DOHH2 (cell line): ENCODE data around the gene NBPF1.
"Not testable (repeated sequence)": the region's sequence is repeated elsewhere in the genome, so short reads cannot be mapped to it uniquely, and the experiment has no call there.

Source experiments
- EZH2phosphoT487 ChIP-seq: fragments of 200-600 bp; sonication (generic); IDR thresholded peaks from 2 replicates; pipeline ENCODE4 v1.6.1; 2017; ENCODE audit warnings: borderline replicate concordance, mild to moderate bottlenecking, antibody characterized with exemption, low read length, moderate library complexity, mixed read lengths
- TF ChIP-seq, protein P1 (sequence below): fragments of 200-600 bp; sonication (generic); IDR thresholded peaks from one replicate; pipeline ENCODE4 v1.5.1; 2014; ENCODE audit warnings: antibody characterized with exemption, mild to moderate bottlenecking, low read depth, low read length; ENCODE audit not compliant: poor library complexity, severe bottlenecking

DNA sequence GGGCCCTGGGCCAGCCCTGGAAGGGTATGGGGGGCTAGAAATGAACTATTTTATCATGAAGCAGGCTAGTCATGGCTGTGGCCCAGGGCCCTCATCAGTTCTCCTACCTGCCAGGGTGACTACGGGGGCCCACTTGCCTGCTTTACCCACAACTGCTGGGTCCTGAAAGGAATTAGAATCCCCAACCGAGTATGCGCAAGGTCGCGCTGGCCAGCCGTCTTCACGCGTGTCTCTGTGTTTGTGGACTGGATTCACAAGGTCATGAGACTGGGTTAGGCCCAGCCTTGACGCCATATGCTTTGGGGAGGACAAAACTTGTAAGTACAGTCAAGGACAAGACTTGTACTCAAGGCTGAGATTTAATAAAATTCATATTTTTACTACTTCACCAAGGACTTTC lies 36.6 kb upstream of the NBPF1 start:
- TF ChIP-seq, protein P1, sequence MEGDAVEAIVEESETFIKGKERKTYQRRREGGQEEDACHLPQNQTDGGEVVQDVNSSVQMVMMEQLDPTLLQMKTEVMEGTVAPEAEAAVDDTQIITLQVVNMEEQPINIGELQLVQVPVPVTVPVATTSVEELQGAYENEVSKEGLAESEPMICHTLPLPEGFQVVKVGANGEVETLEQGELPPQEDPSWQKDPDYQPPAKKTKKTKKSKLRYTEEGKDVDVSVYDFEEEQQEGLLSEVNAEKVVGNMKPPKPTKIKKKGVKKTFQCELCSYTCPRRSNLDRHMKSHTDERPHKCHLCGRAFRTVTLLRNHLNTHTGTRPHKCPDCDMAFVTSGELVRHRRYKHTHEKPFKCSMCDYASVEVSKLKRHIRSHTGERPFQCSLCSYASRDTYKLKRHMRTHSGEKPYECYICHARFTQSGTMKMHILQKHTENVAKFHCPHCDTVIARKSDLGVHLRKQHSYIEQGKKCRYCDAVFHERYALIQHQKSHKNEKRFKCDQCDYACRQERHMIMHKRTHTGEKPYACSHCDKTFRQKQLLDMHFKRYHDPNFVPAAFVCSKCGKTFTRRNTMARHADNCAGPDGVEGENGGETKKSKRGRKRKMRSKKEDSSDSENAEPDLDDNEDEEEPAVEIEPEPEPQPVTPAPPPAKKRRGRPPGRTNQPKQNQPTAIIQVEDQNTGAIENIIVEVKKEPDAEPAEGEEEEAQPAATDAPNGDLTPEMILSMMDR = not testable (repeated sequence)
- not testable (repeated sequence) for TF ChIP-seq EZH2phosphoT487
